GM21529 (cell line): ENCODE results near the gene QSOX2.

Source experiments
- ATAC-seq: cut with Tn5 transposase; IDR thresholded peaks from one replicate; pipeline ENCODE4 v1.9.1; 2021; ENCODE audit not compliant: unreplicated experiment

QSOX2 gene

DNA sequence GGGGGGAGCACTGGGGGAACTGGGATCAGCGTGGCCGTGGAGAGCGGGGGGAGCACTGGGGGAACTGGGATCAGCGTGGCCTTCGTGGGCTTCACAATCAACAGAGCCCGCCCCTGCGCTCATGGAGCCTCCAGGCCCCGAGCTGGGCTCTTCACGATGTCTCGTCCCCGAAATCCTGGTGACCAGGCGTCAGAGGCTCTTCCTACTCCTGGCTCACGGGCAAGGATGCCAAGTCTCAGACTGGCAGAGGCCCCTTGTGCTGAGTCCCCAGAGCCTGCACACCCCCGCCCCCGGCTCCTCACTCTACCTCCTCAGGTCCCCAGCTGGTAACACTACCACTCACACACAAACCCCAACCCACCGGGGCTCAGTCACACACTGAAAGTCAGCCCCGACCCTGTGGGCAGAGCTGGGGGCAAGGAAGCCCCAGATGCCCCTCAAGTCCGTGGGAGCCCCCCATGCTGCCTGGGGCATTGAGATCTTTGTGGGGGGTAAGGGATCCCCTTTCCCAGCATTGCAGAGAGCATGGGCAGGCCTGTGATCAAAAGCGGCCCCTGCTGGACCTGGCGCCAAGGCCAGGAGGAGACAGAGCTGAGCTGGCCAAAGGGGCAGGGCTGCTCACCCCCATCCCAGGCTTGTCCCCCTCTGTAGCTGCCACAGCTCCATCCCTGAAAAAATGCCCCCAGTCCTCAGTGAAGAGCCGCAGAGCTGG is 67.4 kb downstream of the QSOX2 start:
- no peak for ATAC-seq

DNA sequence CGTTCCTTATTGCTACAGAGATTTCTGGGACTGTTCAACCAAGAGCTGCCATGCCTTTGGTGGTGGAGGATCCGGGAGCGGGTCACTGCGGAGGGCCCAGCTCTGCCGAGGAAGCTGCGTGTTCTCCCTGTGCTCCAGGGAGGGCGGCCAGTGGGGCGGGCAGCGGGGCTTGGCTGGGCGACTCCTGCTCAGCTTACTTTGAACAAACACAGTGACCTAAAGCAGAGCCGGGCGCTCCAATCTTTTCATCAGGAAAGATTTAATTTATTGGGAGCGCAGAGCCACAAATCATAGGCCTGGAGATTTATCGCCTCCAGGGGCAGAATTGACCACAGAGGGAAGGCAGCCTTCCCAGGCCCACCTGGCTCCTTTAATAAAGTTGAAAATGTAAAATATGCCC is 68.4 kb downstream of the QSOX2 start:
- no peak for ATAC-seq

DNA sequence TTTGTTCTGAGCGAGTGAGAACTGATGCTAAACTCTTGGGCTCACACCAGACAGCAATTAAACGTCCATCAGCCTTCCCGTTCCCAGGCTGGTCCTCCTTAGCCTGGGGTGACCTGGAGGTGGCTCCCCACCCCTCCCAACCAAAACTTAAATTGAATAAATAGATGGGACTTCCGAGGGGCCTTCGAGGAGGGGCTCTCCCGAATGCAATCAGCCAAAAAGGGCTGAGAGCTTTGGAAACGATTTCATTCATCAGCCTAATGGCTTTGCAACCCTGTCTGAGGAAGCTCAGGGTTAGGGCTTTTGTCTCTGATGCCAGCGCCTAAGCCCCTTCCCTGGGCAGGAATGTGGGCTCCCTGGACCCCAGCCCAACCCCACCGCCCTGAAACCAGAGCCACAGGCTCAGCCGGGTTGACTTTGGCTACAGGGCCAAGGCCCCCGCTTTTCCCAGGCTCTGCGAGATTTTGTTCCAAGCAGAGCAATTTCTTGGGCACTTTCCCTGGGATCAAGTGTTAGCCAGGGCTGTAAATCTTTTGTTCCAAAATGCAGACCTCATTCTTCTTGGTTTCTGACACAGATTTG is 69.9 kb downstream of the QSOX2 start:
- no peak for ATAC-seq

GRCh38 chr9:136174779-136175615 is 70.6 kb downstream of the QSOX2 start:
- ATAC-seq: no peak

DNA sequence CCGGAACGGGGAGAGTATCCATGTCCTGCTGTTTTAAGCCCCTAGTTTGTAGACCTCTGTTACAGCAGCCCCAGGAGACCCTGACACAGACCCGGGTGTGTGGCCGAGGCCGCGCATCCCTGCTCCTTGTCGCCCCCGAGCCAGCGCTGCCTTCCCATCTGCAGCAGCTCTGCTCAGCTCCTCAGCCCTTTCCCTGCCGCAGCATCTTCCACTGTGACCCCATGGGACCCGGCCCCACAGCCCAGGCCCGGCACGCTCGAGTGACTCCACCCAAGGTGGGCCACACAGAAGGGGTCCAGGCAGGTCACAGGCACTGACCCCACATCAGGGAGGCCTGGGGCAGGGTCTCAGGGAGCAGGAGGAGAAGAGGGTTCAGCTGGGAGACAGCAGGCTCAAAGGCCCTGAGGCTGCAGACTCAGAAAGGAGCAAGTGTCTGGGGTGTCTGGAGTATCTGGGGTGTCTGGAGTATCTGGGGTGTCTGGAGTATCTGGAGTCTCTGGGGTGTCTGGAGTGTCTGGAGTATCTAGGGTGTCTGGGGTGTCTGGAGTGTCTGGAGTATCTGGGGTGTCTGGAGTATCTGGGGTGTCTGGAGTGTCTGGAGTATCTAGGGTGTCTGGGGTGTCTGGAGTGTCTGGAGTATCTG is 71.8 kb downstream of the QSOX2 start:
- ATAC-seq: no peak

GRCh38 chr9:136172412-136173079 is 73.1 kb downstream of the QSOX2 start:
- ATAC-seq: no peak

- ATAC-seq: no peak
These were observed 73.7 kb downstream of the QSOX2 start for GRCh38 chr9:136171801-136172411.

GRCh38 chr9:136171009-136171800 is 74.4 kb downstream of the QSOX2 start:
- ATAC-seq: no peak

- ATAC-seq: no peak
These were observed 75.4 kb downstream of the QSOX2 start for GRCh38 chr9:136170006-136170901.

GRCh38 chr9:136169495-136169894 is 76.1 kb downstream of the QSOX2 start:
- no peak for ATAC-seq

GRCh38 chr9:136163248-136163850 is 82.3 kb downstream of the QSOX2 start:
- no peak for ATAC-seq

DNA sequence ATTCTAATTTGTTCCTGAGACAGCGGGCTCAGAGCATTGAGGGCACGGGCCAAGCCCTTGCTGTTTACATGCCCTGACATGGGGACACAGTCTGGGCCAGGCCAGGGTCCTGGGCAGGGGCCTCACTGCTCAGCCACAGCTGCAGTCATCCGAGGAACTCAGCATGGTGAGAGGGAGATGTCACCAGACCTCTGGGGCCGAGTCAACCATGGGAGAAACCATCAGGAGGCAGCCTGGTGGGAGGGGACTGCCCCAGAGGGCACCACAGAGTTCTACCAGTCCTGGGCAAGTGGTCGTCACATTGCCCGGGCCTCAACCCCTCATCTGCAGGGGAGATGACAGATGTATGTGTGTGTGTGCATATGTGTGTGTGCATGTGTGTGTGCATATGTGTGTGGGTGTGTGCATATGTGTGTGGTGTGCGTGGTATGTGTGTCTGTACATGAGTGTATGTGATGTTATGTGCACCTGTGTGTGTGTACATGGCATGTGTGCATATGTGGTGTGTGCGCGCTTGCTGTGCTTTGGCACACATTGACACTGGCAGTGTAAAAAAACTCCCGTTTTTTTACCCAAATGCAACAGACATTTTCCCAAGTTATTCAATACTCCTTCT is 84.5 kb downstream of the QSOX2 start:
- no peak for ATAC-seq

DNA sequence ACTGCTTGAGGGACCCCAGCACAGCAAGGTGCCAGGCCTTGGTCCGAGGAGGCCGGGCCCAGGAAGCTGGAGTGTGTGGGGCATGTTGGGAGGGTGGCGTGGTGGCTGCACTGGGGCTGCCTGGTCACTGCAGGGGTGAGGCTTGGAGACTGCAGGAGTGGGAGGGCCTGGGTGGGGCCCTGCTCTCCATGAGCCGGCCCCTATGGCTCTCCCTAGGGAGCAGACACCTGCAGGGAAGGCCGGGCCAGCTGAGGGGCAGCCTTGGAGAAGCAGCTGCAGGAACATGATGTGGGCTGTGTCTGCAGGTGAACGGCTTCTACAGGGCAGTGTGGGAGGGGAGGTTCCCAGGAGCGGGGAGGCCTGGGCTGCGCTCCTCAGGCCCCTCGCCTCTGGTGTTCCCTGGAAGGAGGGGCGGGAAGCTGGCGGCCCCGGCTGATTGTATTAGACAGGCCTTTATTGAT is 85.2 kb downstream of the QSOX2 start:
- no peak for ATAC-seq

DNA sequence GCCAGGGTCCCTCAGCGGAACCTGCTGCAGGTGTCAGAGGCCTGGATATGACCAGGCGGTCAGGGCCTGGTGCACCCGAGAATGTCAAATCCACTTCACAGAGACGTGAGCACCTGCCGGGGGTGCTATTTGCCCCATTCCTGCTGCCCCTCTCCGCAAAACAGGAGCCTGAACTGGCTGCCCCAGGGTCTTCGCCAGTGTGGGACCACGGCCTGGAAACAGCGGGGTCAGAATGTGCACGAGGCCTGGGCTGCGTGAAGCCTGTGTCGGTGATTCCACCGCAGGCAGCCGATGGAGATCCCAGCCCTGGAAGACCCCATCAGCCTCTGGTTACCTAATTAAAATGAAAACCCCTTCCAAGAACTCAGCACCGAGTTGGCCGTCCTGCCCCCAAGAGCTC is 85.8 kb downstream of the QSOX2 start:
- no peak for ATAC-seq

DNA sequence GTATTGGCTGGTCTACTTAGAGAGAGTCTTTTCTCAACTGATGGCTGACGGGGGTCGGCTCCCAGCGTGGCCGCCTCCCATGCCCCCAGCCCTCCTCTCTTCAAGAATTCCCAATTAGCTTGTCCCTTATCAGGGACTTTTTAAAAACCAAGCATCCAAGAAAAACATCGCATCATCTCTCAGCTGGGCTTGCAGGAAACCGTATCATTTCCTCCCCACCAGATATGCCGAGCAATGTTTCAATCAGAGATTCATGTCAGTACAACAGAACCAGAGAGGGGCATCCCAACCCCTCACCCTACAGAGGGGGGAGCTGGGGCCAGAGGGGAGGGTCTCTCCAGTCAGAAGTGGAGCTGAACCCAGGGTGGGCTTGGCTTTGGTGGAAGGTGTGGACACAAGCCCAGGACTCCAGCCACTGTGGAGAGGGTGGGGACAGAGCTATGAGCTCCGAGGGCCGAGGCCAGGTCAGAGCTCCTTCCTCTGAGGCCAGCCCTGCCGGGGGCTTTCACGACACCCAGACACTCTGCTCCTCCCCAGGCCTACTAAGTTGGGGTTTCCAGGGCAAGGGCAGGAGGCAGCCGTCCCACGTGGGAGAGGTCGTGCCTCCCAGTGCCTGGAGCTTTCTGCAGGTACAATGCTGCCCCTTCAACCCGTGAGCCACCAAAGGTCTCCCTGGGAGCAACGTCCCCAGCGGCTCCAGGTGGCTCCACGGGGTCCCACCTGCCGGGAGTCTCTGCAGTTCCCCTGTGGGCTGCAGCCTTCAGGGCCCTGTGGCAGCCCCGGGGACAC is 87.9 kb downstream of the QSOX2 start:
- no peak for ATAC-seq
